SKM-1 (cell line): ENCODE measurements around the gene AP1AR.
A peak's percentile ranks its signal among the peaks of the same experiment; 100 is the strongest.
"Not testable (repeated sequence)": the region's sequence is repeated elsewhere in the genome, so short reads cannot be mapped to it uniquely, and the experiment has no call there.

Experiments used
- DNase-seq: peaks from one replicate; lab custom pipeline; 2025; ENCODE audit not compliant: unreplicated experiment; lab: John Stamatoyannopoulos, UW

AP1AR gene, protein sequence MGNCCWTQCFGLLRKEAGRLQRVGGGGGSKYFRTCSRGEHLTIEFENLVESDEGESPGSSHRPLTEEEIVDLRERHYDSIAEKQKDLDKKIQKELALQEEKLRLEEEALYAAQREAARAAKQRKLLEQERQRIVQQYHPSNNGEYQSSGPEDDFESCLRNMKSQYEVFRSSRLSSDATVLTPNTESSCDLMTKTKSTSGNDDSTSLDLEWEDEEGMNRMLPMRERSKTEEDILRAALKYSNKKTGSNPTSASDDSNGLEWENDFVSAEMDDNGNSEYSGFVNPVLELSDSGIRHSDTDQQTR

DNA sequence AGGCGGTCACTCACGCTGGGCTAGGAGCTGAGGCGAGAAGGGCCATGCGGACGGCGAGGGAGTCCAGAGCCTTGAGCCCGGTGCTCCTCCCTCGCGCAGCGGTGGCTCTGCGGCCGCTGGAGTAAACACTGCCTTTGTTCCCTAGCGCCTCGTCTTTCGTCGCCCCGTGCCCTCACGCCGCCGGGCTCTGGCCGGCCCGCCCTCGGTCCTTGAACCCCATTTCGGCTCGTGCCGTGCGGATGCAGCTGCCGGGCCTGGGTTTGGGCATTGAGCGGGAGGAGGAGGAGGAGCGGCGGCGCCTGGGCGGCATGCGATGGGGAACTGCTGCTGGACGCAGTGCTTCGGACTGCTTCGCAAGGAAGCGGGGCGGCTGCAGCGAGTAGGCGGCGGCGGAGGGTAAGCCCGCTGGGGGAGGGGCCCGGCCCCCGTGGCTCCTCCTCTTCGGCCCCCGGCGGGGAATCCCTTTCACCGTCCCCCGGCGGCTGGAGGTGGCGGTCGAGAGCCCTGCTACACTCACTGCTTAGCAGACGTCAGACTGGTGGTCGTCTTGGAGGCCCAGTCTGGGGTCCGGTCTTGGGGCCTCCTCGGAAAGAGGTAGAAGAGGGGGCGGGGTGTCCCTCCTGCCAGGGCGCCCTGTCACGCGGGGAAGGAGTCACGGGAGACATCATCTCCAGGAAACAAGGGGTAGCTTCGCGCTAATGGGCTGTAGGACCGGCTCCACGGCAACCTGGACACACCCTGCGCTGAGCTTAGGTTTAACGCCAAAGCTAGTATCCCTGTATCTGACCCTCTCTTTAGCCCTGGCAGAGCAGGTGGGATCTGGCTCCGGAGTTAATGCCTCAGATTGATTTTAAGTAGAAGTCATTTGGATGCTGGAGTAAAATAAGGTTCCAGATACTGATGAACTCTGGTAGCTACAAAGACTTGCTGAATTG is at the start of gene AP1AR:
AP1AR (plus strand) TSS at position 9 of the 935 bp plus-strand sequence; CDS start at position 314, 305 bp downstream.
- DNase-seq: peak; percentile 44

- no peak for DNase-seq
These were observed 49.0 kb upstream of the AP1AR start for GRCh38 chr4:112182604-112183003.

DNA sequence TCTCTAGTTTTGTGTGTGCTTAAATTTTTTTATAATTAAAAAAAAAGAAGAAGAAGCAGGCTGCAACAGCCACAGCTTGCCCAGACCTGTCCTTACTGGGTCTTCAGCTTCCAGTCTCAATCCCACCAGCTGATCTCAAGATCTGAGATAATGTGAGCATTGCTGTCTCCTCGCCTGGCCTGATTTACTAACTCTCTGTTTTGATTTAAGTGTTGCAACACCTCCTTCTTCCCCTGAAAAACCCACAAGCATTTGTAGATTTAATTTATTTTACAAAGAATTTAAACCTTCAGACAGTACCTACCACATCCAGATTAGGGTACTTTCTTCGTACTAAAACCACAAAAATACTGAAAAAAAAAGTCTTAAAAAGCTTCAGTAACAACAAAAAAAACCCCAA is 48.3 kb upstream of the AP1AR start:
- DNase-seq: no peak

GRCh38 chr4:112184438-112184837 is 47.1 kb upstream of the AP1AR start:
- DNase-seq: no peak

GRCh38 chr4:112185334-112185733 is 46.3 kb upstream of the AP1AR start:
- no peak for DNase-seq

- DNase-seq: peak; percentile 77
These were observed 45.6 kb upstream of the AP1AR start for GRCh38 chr4:112185740-112186670.

DNA sequence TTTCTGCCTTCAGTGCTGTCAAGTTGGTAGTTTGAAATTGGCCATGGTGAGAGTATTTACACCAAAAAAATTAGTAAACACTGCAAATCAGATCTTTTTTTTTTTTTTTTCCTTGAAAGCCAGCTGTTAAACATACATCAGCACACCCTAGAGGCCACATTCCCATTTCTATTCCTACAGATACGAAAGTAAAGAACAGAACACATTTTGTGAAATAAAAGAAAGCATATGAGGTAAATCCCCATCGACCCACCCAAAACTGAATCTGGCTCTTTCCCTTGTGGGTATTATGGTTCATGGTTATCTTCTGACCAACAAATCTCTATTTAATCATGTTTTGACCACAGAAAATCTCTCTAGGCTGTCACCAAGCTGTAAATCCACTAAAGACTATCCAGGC is 41.8 kb upstream of the AP1AR start:
- DNase-seq: no peak

DNA sequence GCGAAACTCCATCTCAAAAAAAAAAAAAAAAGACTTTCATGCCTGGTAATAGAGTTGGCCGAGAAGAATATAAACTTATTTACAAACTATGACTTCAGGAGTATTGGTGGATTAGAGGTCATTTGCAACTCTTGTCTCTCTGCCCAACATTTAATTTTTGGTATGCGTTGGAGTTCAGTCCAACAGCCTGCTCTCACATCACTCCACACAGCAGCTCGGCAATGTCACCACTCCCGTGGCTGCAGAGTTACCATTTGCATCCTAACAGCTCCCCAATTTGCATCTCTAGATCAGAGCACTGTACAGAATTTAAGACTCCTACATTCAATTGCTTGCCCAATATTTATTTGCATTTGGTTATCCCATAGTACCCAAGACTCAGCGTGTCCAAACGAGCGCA is 40.9 kb upstream of the AP1AR start:
- no peak for DNase-seq

DNA sequence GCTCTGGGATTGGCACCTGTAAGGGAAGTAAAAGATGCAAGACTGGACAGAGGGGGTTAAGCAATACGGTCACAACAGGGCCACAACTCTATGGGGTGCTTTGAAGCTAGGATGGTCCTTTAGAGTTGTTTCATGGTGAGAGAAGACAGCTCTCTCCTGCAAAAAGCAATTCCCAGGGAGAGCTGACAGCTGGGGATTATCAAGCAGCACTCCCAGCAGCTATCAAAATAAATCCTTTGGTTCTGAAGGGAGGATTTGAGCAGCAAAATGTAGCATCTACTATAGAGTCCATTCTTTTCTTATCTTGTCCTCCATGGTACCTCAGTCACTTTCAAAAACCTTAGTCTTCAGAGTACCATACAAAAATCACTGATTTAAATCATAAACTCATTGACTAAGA is 35.1 kb upstream of the AP1AR start:
- no peak for DNase-seq

DNA sequence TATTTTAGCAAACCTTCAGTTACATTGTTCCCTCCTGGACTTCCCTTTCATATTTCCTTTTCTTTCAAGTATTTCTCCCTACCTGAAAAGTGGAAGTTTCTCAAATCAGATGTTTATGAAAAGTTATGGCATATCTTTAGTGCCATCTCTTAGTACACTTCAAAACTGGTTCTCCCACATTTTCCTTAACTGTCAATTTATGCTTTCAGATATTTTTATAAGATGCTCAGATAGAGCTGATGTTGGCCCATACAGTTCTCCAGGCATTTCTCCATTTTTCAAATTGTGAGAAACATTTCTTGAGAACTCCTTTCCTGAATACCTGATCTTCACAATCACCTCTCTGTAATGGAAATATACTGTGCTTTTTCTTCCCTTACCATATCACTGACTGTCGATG is 32.5 kb upstream of the AP1AR start:
- no peak for DNase-seq

DNA sequence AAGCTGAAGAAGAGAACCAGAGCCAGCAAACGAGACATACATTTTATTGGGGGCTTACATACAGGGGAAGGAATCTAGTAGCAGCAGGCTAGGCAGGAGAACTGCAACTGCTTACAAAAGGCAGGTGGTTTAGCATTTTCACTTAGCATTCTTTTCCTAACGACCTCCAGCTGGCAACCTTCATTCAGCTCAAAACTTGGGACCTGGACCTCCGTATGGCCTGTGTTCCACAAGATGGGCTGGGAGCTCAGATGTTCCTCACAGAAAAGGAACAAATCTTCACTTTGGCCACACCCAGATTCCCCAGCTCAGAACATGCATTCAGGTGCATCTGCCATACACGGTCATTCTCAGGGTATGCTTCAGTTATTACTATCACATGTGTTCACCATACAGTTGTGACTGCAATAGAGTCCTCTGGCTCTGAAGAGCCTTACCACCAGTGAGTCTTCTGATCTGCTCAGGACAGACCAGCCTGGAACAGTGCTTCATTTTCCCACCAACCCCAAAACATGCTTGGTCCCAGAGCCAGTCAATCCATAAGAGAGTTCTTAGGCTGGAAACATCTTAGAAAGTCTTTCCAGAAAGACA is 29.6 kb upstream of the AP1AR start:
- no peak for DNase-seq

- DNase-seq: no peak
These were observed 28.0 kb upstream of the AP1AR start for GRCh38 chr4:112203593-112203992.

DNA sequence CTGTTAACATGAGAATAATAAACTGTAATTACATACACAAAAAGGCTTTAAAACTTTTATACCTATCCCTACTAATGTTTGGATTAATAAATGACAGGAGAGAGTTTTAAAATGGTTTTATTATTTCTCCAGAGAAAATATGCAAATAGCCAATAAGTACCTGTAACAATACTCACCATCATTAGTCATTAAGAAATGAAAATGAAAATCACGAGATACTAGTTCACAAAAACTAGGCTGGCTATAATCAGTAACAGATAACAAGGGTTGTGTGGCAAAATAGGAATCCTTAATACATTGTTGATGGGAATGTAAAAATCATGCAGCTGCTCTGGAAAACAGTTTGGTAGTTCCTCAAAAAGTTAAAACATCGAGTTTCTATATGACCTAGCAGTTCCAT is 25.2 kb upstream of the AP1AR start:
- DNase-seq: no peak

GRCh38 chr4:112208137-112209095 is 23.2 kb upstream of the AP1AR start:
- not testable (repeated sequence) for DNase-seq

GRCh38 chr4:112210777-112211176 is 20.8 kb upstream of the AP1AR start:
- no peak for DNase-seq

DNA sequence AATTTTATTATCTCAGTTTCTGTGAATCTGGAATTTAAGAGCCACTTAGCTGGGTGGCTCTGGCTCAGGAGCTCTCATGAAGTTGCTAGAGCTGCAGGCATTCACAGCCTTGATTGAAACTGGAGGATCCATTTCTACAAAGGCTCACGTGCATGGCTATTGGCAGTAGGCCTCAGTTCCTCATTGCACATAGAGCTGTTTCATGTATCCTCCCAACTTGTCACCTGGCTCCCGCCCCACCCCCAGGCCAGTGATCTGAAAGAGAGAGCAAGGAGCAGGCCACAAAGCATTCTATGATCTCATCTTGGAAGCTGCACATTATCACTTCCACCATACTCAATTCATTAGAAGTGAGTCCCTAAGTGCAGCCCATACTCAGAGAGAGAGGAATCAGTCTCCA is 18.5 kb upstream of the AP1AR start:
- DNase-seq: no peak

DNA sequence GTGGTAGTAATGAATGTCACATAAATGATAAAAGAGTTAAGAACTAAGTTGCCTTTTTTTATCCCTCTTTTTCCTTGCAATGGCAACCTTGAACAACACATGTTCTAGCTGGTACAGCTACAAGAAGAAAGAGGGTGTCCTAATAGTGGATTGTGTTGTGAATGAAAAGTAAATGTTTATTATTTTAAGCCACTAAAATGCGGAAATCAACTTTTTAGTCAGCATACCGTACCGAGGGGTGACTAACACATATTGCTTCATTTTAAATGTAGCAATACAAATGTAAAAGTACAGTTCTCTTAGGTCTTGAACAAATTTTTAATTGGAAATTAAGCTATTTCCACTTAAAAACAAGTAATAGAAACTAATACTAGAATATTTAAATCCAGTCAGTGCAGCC is 17.7 kb upstream of the AP1AR start:
- no peak for DNase-seq

DNA sequence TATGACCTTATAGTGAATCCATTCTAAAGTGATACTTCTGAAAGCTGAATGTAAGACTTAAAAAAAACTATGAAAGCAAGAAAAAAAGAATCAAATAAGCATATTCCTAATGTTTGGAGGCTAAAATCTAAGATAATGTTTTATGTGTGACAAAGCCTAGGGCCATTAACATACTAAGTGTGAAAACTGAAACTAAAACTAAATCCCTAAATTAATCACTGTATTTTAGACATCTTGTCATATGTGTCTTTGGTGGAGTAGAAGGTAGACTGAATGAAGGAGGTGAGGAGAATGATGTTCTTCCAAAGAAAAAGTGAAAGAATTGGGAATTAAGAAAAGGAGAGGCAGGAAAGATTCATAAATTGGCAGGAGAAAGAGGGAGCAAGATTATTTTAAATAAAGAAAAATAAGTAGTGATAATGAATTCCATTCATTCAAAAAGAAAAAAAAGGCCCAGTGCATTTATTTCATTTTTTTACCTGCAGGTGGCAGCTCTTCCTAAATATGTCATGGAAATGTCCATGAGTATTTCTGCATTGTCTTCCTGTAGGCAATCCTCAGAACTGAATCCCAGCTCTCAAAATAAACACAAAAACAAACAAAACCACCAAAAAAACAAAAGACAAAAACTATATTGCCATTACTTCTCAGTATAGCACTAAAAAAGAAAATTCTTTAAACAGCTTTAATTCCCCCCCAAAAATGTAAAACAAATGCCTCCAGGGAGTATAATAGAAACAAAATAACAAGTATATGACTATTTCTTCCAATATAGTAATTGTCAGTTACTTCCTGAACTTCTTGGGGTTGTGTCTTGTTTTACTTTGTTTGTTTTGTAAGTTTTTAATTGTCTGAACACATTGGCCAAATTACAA is 17.0 kb upstream of the AP1AR start:
- DNase-seq: peak; percentile 16
